Neural cell (in vitro differentiated cells): ENCODE results near the gene PLEKHA5. TPM values are rescaled to one million over a fixed set of nuclear protein-coding genes. Genes with fewer than 3 reads are reported as not detected.

Experiments used
- H2AFZ ChIP-seq: fragments of 200-600, 300-800 bp; sonication (generic), shearing (Covaris generic); 2 replicates; pipeline ENCODE4 v1.6.0; 2014; ENCODE audit warnings: low read depth, mild to moderate bottlenecking, antibody characterized with exemption, low read length, moderate library complexity
- H3F3A ChIP-seq: fragments of 200-600 bp; shearing (Covaris generic); 2 replicates; pipeline ENCODE4 v1.6.1; 2016; ENCODE audit warnings: mild to moderate bottlenecking, moderate library complexity, mixed read lengths, antibody characterized with exemption, low read length; ENCODE audit not compliant: insufficient read depth, poor library complexity, severe bottlenecking
- H3K27ac ChIP-seq: fragments of 200-600, 300-800 bp; sonication (generic), shearing (Covaris generic); 2 replicates; pipeline ENCODE4 v1.5.1; 2014; ENCODE audit warnings: mild to moderate bottlenecking, low read length, moderate library complexity
- H3K27me3 ChIP-seq: fragments of 300-800, 200-600 bp; sonication (generic), shearing (Covaris generic); 2 replicates; pipeline ENCODE4 v1.6.0; 2014; ENCODE audit warnings: mild to moderate bottlenecking, low read depth, low read length, moderate library complexity; ENCODE audit not compliant: insufficient read depth
- H3K36me3 ChIP-seq: fragments of 300-800, 200-600 bp; sonication (generic), shearing (Covaris generic); 2 replicates; pipeline ENCODE4 v1.5.1; 2014; ENCODE audit warnings: mild to moderate bottlenecking, antibody characterized with exemption, low read length, moderate library complexity; ENCODE audit not compliant: insufficient read depth
- H3K4me2 ChIP-seq: fragments of 300-800, 200-600 bp; sonication (generic), shearing (Covaris generic); 2 replicates; pipeline ENCODE4 v1.6.0; 2014; ENCODE audit warnings: mild to moderate bottlenecking, low read length
- H3K4me3 ChIP-seq: fragments of 300-800, 200-600 bp; sonication (generic), shearing (Covaris generic); 2 replicates; pipeline ENCODE4 v1.5.1; 2014; ENCODE audit warnings: mild to moderate bottlenecking, low read length, moderate library complexity
- H3K79me2 ChIP-seq: fragments of 200-600 bp; shearing (Covaris generic); replicated peaks from 2 replicates; pipeline ENCODE4 v1.6.0; 2014; ENCODE audit warnings: mild to moderate bottlenecking, low read length, moderate library complexity; ENCODE audit not compliant: insufficient read depth
- H3K9ac ChIP-seq: fragments of 300-800, 200-600 bp; sonication (generic), shearing (Covaris generic); 2 replicates; pipeline ENCODE4 v1.6.1; 2016; ENCODE audit warnings: mild to moderate bottlenecking, low read length, mixed read lengths
- H3K9me2 ChIP-seq: fragments of 200-600 bp; shearing (Covaris generic); 2 replicates; pipeline ENCODE4 v1.6.1; 2016; ENCODE audit warnings: mild to moderate bottlenecking, low read length, mixed read lengths; ENCODE audit not compliant: insufficient read depth
- H3K9me3 ChIP-seq: fragments of 200-600, 300-800 bp; sonication (generic), shearing (Covaris generic); 2 replicates; pipeline ENCODE4 v1.6.1; 2016; ENCODE audit warnings: mild to moderate bottlenecking, mixed run types, low read length, moderate library complexity, mixed read lengths
- H4K20me1 ChIP-seq: fragments of 200-600 bp; shearing (Covaris generic); 2 replicates; pipeline ENCODE4 v1.6.1; 2016; ENCODE audit warnings: mild to moderate bottlenecking, mixed run types; ENCODE audit not compliant: insufficient read depth
- EP300 ChIP-seq: fragments of 450-650 bp; conservative IDR thresholded peaks from 2 replicates; pipeline ENCODE4 v1.6.1; 2014; ENCODE audit warnings: antibody characterized with exemption, mild to moderate bottlenecking, moderate library complexity; ENCODE audit not compliant: poor library complexity, severe bottlenecking
- EZH2 ChIP-seq: fragments of 200-600, 300-800 bp; shearing (Covaris generic), sonication (generic); IDR thresholded peaks from 2 replicates; pipeline ENCODE4 v1.6.1; 2014; ENCODE audit warnings: antibody characterized with exemption, low read length, borderline replicate concordance, mild to moderate bottlenecking; ENCODE audit not compliant: insufficient read depth, poor library complexity, severe bottlenecking
- MXI1 ChIP-seq: fragments of 450-650 bp; conservative IDR thresholded peaks from 2 replicates; pipeline ENCODE4 v1.6.1; 2014; ENCODE audit warnings: antibody characterized with exemption, mild to moderate bottlenecking; ENCODE audit not compliant: poor library complexity, severe bottlenecking
- POLR2AphosphoS5 ChIP-seq: IDR thresholded peaks from 2 replicates; pipeline ENCODE4 v1.6.1; 2012
- RAD21 ChIP-seq: fragments of 450-650 bp; conservative IDR thresholded peaks from 2 replicates; pipeline ENCODE4 v1.6.1; 2014; ENCODE audit warnings: antibody characterized with exemption, mild to moderate bottlenecking, moderate library complexity
- SMC3 ChIP-seq: fragments of 450-650 bp; conservative IDR thresholded peaks from 2 replicates; pipeline ENCODE4 v1.6.1; 2014; ENCODE audit warnings: antibody characterized with exemption, mild to moderate bottlenecking, moderate library complexity; ENCODE audit not compliant: poor library complexity
- TAF1 ChIP-seq: IDR thresholded peaks from 2 replicates; pipeline ENCODE4 v1.6.1; 2012; ENCODE audit warnings: low read depth
- polyA plus RNA-seq: library from polyadenylated mRNA; depleted of rRNA; stranded (reverse); fragments of >200 nt; gene quantifications from 2 replicates; pipeline ENCODE4 v1.2.3, GENCODE V29; 2014
- TF ChIP-seq, protein P1 (sequence below): fragments of 450-650 bp; IDR thresholded peaks from 2 replicates; pipeline ENCODE4 v1.5.1; 2014; ENCODE audit warnings: antibody characterized with exemption, mild to moderate bottlenecking, moderate library complexity; ENCODE audit not compliant: poor library complexity, severe bottlenecking
- TF ChIP-seq, protein P2 (sequence below): IDR thresholded peaks from 2 replicates; pipeline ENCODE4 v1.6.1; 2012; ENCODE audit warnings: borderline replicate concordance

The PLEKHA5 gene
- polyA plus RNA-seq, 1 donor from 2014 or later = 130 TPM

DNA sequence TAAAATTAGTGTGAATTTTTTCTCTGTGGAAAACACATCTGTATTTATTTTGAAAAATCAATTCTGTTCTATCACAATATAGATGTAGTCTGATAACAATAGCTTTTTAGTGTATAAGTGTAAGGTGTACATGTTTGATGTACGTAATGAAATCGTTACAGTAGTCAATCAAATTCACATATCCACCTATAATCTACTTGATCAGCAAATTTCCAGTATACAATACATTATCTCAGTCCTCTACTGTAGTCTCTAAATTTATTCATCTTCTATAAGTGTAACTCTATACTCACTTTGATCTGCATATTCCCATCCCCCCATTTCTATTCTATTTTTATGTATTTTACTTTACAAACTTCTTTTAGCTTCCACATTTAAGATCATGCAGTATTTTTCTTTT, 13.0 kb downstream of the PLEKHA5 start:
- no peak for TF ChIP-seq EP300
- TF ChIP-seq RAD21 = no peak
- TF ChIP-seq MXI1 = no peak
- TF ChIP-seq, protein P1, sequence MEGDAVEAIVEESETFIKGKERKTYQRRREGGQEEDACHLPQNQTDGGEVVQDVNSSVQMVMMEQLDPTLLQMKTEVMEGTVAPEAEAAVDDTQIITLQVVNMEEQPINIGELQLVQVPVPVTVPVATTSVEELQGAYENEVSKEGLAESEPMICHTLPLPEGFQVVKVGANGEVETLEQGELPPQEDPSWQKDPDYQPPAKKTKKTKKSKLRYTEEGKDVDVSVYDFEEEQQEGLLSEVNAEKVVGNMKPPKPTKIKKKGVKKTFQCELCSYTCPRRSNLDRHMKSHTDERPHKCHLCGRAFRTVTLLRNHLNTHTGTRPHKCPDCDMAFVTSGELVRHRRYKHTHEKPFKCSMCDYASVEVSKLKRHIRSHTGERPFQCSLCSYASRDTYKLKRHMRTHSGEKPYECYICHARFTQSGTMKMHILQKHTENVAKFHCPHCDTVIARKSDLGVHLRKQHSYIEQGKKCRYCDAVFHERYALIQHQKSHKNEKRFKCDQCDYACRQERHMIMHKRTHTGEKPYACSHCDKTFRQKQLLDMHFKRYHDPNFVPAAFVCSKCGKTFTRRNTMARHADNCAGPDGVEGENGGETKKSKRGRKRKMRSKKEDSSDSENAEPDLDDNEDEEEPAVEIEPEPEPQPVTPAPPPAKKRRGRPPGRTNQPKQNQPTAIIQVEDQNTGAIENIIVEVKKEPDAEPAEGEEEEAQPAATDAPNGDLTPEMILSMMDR = no peak
- TF ChIP-seq POLR2AphosphoS5 = no peak
- TF ChIP-seq TAF1 = no peak
- no peak for TF ChIP-seq SMC3
- TF ChIP-seq EZH2 = no peak
- TF ChIP-seq, protein P2, sequence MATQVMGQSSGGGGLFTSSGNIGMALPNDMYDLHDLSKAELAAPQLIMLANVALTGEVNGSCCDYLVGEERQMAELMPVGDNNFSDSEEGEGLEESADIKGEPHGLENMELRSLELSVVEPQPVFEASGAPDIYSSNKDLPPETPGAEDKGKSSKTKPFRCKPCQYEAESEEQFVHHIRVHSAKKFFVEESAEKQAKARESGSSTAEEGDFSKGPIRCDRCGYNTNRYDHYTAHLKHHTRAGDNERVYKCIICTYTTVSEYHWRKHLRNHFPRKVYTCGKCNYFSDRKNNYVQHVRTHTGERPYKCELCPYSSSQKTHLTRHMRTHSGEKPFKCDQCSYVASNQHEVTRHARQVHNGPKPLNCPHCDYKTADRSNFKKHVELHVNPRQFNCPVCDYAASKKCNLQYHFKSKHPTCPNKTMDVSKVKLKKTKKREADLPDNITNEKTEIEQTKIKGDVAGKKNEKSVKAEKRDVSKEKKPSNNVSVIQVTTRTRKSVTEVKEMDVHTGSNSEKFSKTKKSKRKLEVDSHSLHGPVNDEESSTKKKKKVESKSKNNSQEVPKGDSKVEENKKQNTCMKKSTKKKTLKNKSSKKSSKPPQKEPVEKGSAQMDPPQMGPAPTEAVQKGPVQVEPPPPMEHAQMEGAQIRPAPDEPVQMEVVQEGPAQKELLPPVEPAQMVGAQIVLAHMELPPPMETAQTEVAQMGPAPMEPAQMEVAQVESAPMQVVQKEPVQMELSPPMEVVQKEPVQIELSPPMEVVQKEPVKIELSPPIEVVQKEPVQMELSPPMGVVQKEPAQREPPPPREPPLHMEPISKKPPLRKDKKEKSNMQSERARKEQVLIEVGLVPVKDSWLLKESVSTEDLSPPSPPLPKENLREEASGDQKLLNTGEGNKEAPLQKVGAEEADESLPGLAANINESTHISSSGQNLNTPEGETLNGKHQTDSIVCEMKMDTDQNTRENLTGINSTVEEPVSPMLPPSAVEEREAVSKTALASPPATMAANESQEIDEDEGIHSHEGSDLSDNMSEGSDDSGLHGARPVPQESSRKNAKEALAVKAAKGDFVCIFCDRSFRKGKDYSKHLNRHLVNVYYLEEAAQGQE = no peak
- no peaks in the 10 kb centered on the region for H4K20me1 ChIP-seq
- H3K36me3 ChIP-seq = peaks cover 16% of the 10 kb centered on the region

DNA sequence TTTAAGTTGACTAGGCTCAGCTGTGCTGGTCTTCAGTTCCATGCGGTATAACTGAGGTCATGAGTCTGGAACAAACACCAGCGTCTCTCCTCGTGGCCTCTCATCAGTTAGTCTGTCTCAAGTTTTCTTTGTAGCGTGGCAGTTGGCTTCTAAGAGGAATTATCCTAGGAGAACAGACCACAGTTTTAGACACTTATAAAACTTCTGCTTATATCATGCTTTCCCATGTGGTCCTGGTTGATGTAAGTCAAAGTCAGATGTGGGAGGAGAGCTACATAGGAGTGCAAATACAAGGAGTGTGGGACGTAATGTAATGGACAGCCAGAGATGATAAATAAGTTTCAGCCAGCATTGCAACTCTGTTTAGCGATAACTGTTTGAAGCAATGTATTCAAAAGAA, 14.8 kb downstream of the PLEKHA5 start:
- Histone ChIP-seq H3K9me2 (no peaks in the 10 kb centered on the region), H3K4me3 (no peak overlapping the region), H3K9me3 (no peaks in the 10 kb centered on the region), H3K27me3 (no peaks in the 10 kb centered on the region), H3K9ac (no peak overlapping the region), H3F3A (no peaks in the 10 kb centered on the region), H4K20me1 (no peaks in the 10 kb centered on the region), H3K36me3 (peaks cover 11% of the 10 kb centered on the region), H3K27ac (no peak overlapping the region), H3K79me2 (peaks cover 77% of the 10 kb centered on the region), H2AFZ (no peak overlapping the region), H3K4me2 (no peak overlapping the region)
- TF ChIP-seq EZH2 = no peak
- no peak for TF ChIP-seq RAD21
- TF ChIP-seq EP300 = no peak
- no peak for TF ChIP-seq TAF1
- no peak for TF ChIP-seq SMC3

More for the DNA sequence above, 13.0 kb downstream of the PLEKHA5 start:
- Histone ChIP-seq H3K9me3 (no peaks in the 10 kb centered on the region), H3K9ac (no peak overlapping the region), H3K4me3 (no peak overlapping the region), H3K4me2 (no peak overlapping the region), H2AFZ (no peak overlapping the region), H3K9me2 (no peaks in the 10 kb centered on the region), H3K27ac (no peak overlapping the region), H3K27me3 (no peaks in the 10 kb centered on the region), H3F3A (no peaks in the 10 kb centered on the region), H3K79me2 (peaks cover 74% of the 10 kb centered on the region)
